Osteoblast (primary cell): ENCODE data around the gene KIRREL3. TPM values are rescaled to one million over a fixed set of nuclear protein-coding genes. Genes with fewer than 3 reads are reported as not detected.

Experiments
- DNase-seq: peaks from one replicate; pipeline ENCODE4 v3.0.0; 2011; ENCODE audit warnings: low spot score, mixed read lengths; ENCODE audit not compliant: insufficient read length; ENCODE audit errors: missing footprints
- H2AFZ ChIP-seq: 2 replicates; pipeline ENCODE4 v1.6.0; 2011; ENCODE audit warnings: mild to moderate bottlenecking, low read length
- H3K27ac ChIP-seq: 2 replicates; pipeline ENCODE4 v1.5.1; 2011; ENCODE audit warnings: mild to moderate bottlenecking, low read depth, low read length, moderate library complexity
- H3K27me3 ChIP-seq: 2 replicates; pipeline ENCODE4 v1.6.0; 2012; ENCODE audit warnings: mild to moderate bottlenecking, control low read depth, inconsistent platforms, low read length, moderate library complexity; ENCODE audit not compliant: insufficient read depth
- H3K36me3 ChIP-seq: 2 replicates; pipeline ENCODE4 v1.5.1; 2011; ENCODE audit warnings: mild to moderate bottlenecking, low read length, control low read depth, moderate library complexity; ENCODE audit not compliant: insufficient read depth
- H3K4me1 ChIP-seq: 2 replicates; pipeline ENCODE4 v1.5.1; 2011; ENCODE audit warnings: mild to moderate bottlenecking, low read length, control low read depth, moderate library complexity; ENCODE audit not compliant: insufficient read depth
- H3K4me2 ChIP-seq: 2 replicates; pipeline ENCODE4 v1.6.0; 2011; ENCODE audit warnings: mild to moderate bottlenecking, low read length; ENCODE audit not compliant: insufficient read depth
- H3K4me3 ChIP-seq: fragments of 200-600 bp; sonication (generic); 3 replicates; pipeline ENCODE4 v1.5.1; 2012; ENCODE audit warnings: mild to moderate bottlenecking, low read length, inconsistent platforms; ENCODE audit not compliant: insufficient read depth
- H3K79me2 ChIP-seq: 2 replicates; pipeline ENCODE4 v1.6.0; 2012; ENCODE audit warnings: mild to moderate bottlenecking, low read length, control low read depth, inconsistent platforms; ENCODE audit not compliant: insufficient read depth
- H3K9me3 ChIP-seq: 2 replicates; pipeline ENCODE4 v1.5.1; 2011; ENCODE audit warnings: low read depth, low read length, control low read depth
- H4K20me1 ChIP-seq: 2 replicates; pipeline ENCODE4 v1.6.0; 2012; ENCODE audit warnings: mild to moderate bottlenecking, low read length, control low read depth; ENCODE audit not compliant: insufficient read depth
- CTCF ChIP-seq: IDR thresholded peaks from 2 replicates; pipeline ENCODE4 v1.5.1; 2011; ENCODE audit warnings: mild to moderate bottlenecking, low read depth, low read length, moderate library complexity; ENCODE audit errors: extremely low read depth
- total RNA-seq: library from RNA; depleted of rRNA; stranded (reverse); fragments of >200 nt; gene quantifications from 2 replicates; pipeline ENCODE4 v1.2.3, GENCODE V29; 2012

Gene KIRREL3
- total RNA-seq, 1 donor, result 3.6 TPM

GRCh38 chr11:126914166-126914565, 86.4 kb downstream of the KIRREL3 start:
- H3K4me2 ChIP-seq, result peak overlapping the region; percentile 51
- H3K36me3 ChIP-seq, result no peaks in the 10 kb centered on the region
- H3K4me3 ChIP-seq, result no peak overlapping the region
- H4K20me1 ChIP-seq, result no peaks in the 10 kb centered on the region
- H3K9me3 ChIP-seq, result no peaks in the 10 kb centered on the region
- peaks cover 18% of the 10 kb centered on the region for H3K79me2 ChIP-seq
- H3K27ac ChIP-seq, result peak overlapping the region; percentile 47
- no peak for DNase-seq
- H3K4me1 ChIP-seq, result peaks cover 31% of the 10 kb centered on the region
- H3K27me3 ChIP-seq, result no peaks in the 10 kb centered on the region
- no peak for TF ChIP-seq CTCF
- no peak overlapping the region for H2AFZ ChIP-seq

GRCh38 chr11:126904520-126904919, 96.0 kb downstream of the KIRREL3 start:
- Histone ChIP-seq H2AFZ (no peak overlapping the region), H3K9me3 (no peaks in the 10 kb centered on the region), H3K4me2 (no peak overlapping the region), H3K36me3 (no peaks in the 10 kb centered on the region), H3K4me3 (no peak overlapping the region), H3K79me2 (no peaks in the 10 kb centered on the region), H3K4me1 (no peaks in the 10 kb centered on the region), H3K27me3 (no peaks in the 10 kb centered on the region), H4K20me1 (no peaks in the 10 kb centered on the region), H3K27ac (no peak overlapping the region)
- no peak for DNase-seq
- no peak for TF ChIP-seq CTCF

GRCh38 chr11:126901783-126902182, 98.8 kb downstream of the KIRREL3 start:
- H3K4me2 ChIP-seq, result no peak overlapping the region
- H3K79me2 ChIP-seq, result no peaks in the 10 kb centered on the region
- no peaks in the 10 kb centered on the region for H3K4me1 ChIP-seq
- peaks cover 4% of the 10 kb centered on the region for H3K9me3 ChIP-seq
- no peaks in the 10 kb centered on the region for H4K20me1 ChIP-seq
- no peak for TF ChIP-seq CTCF
- no peak overlapping the region for H3K27ac ChIP-seq
- H3K4me3 ChIP-seq, result no peak overlapping the region
- no peak overlapping the region for H2AFZ ChIP-seq
- no peaks in the 10 kb centered on the region for H3K27me3 ChIP-seq
- no peaks in the 10 kb centered on the region for H3K36me3 ChIP-seq
- DNase-seq, result no peak

GRCh38 chr11:126899961-126900748, 100.4 kb downstream of the KIRREL3 start:
- H3K79me2 ChIP-seq, result no peaks in the 10 kb centered on the region
- no peak overlapping the region for H3K27ac ChIP-seq
- H2AFZ ChIP-seq, result no peak overlapping the region
- DNase-seq, result no peak
- no peak overlapping the region for H3K4me3 ChIP-seq
- H3K4me1 ChIP-seq, result no peaks in the 10 kb centered on the region
- no peak for TF ChIP-seq CTCF
- H3K9me3 ChIP-seq, result peaks cover 14% of the 10 kb centered on the region
- no peaks in the 10 kb centered on the region for H4K20me1 ChIP-seq
- H3K36me3 ChIP-seq, result no peaks in the 10 kb centered on the region
- H3K4me2 ChIP-seq, result no peak overlapping the region
- H3K27me3 ChIP-seq, result no peaks in the 10 kb centered on the region
